NCI-H82 treated with DMSO at 0.1 percent for 48 hours (cell line): ENCODE data around the gene ARF3.
"Not testable (repeated sequence)": the region's sequence is repeated elsewhere in the genome, so short reads cannot be mapped to it uniquely, and the experiment has no call there.

Experiments
- DNase-seq: peaks from one replicate; lab custom pipeline; 2025; ENCODE audit not compliant: unreplicated experiment; lab: John Stamatoyannopoulos, UW

Gene ARF3

DNA sequence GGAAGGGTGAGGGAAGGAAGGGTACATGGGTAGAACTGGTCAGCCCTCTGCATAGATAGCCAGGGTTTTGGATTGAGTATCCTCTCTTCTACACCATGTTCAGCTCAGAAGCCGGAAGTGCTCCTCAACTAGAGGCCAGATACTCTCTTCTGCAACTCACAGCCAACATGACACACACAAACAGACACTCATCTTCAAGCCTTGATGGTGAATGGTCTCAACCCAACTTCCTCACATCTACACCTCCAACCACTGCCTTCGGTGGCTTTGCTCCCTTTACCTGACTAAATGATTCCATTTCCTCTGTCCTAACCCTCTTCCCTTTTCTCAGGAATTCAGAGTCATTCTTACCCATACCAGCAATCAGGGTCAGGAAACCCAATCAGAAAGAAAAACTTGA is 24.4 kb downstream of the ARF3 start:
- DNase-seq: no peak

DNA sequence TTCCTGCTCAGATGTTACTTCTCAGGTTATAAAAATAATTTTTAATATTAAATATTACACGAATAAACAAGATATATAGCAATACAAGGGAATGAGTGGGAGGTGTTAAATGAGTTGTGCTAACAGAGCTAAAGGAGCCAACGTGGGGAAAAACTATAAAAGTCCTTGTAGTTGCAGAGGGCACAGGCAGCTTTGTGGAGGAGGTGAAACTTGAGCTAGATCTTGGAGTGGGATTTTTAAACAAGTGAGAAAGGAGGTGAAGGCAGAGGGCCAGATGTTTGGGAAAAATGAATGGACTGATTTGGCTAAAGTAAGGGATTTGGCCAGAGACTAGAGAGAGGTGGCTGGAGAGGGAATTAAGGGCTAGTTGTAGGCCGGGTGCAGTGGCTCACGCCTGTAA is 26.8 kb downstream of the ARF3 start:
- no peak for DNase-seq

DNA sequence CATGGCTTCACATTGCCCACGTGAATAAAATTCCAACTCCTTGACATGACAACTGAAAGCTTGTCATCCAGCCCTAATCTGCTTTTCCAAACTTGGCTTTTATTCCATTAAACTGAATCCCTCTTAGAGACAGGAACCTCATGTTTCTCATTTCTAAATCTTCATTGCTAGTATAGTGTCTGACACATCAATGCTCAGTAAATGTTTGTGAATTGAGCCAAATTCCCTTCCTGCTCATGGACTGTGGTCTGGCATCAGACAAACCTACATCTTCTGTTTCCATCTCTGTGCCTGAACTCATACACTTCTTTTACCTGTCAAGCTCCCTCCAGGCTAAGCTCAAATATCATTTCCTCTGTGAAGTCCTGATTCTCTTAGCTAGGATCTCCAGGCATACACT is 27.7 kb downstream of the ARF3 start:
- no peak for DNase-seq

DNA sequence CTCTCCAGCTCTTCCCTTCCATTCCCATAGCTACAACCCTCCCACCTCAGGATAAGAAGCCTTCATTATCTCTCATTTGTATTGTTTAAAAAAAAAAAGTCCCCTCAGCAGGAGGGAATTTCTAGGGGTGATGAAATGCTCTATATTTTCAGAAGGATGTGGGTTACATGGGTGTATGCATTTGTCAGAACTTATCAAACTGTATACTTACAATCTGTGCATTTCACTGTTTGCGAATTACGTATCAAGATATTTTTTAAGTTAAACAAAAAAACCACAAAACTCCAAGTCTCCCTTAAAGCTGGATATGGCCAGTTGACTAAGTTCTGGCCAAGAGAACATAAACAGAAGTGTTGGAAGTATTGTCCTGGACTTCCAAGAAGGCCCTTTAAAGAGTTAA is 30.0 kb downstream of the ARF3 start:
- no peak for DNase-seq

DNA sequence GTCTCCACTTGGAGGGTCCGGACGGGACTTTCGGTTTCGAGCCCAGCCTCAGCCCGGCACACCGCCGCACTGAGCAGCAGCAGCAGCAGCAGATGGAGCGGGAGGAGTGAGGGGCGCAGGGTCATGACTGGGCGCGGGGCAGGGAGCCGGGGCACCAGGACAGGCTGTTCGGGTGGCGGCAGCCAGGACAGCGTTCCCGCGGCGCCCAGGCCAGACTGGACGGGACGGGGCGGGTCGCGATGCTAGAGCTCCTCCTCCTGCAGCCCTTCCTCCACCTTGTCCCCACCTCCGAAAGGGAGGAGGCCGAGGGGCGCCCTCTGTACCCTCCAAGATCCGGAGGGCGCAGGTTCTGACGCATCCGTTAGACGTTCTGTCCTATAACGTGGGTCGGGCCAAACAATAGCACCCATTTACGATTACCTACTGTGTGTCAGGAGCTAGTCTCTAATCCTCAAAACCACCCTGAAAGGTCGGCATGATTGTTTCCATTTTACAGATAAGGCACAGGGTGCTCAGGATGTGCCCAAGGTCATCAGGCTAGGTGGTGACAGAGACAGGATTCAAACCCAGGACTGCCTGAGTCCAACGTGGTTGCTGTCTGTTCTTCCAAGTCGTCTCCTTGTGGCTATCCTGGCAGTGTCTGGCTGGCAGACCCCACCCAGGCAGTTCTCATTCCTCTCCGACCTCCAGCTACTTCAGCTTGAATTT is 31.8 kb downstream of the ARF3 start, which contains the start of gene FKBP11:
TSS of gene FKBP11 (minus strand) at position 189 of the 708 bp plus-strand sequence. CDS start at position 125, 64 bp downstream.
- DNase-seq: peak; percentile 6

DNA sequence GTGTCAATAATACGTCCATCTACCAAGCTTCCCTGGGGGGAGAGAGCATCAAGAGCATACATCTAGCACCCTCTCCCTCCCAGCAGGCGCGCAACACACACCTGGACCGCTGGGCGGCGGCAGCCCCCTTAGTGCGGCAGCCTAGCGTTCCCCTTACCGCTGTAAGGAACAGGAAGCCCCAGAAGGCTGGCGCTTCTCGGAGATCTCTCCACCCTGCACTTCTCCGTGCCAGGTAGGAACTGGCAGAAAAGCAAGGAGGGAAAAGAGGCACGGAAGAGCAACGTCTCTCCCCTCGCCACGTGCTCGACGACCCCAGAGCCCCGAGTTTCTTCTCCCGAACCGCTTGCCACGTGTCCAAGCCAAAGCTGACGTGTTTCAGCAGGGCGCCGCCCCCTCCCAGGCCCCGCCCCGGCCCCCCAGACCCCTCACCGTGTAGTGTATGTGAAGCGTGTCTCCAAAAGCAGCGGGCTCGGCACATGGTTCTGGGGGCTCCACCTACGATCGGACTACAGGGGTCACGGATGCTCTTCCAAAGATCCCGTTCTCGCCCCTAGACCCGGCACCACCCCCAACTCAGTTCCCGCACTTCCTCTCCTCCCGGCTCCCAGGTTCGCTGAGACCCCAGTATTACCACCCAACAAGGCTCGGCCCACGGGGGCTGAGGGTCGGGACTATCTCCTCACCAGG is 32.5 kb downstream of the ARF3 start:
- peak; percentile 13 for DNase-seq

DNA sequence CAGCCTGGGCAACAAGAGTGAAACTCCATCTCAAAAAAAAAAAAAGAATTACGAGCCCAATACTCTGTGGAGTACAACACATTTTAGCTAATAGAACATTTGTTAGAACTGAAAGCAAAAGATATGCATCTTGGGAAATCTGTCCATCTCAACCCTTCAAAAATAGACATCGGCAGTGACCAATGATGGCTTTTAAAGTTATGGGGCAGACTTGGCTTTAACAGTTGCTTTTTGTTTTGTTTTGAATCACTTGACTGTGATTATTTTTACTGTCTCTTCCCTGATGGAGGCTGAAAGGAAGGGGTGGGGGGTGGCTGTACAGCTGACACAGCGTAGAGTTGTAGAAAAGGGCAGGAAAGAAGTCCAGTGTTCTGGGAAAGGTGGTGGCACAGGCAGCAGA is 34.2 kb downstream of the ARF3 start:
- no peak for DNase-seq

DNA sequence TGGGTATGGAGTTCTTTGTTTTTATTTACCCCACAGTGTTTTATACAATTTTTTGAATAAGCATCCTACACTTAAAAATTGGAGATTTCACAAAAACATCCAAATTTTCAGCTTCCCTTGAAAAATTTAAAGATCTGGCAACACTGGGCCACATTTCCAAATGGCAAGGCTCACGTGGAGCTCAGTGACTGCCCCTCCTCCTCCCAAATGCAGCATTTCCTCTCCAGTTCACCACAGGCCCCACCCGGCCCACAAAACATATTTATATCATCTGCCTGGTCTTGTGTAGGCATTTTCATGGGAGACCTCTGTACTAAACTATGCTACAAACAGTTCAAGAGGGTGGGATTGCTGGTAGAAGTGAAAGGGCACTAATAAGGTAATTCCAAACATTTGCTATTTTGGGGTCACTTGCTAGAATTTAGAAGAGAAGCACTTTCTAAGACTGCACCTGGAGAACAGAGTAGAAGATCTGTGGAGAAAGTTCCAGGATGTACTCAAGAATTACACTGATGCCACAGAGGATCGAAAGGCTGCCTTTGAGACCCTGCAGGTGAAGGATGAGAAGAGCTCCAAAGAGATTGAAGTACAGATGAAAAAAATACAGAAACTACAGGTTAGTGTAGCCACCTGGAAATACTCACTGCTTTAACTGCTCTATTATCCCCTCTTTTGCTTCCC is 39.3 kb downstream of the ARF3 start:
- DNase-seq: no peak

DNA sequence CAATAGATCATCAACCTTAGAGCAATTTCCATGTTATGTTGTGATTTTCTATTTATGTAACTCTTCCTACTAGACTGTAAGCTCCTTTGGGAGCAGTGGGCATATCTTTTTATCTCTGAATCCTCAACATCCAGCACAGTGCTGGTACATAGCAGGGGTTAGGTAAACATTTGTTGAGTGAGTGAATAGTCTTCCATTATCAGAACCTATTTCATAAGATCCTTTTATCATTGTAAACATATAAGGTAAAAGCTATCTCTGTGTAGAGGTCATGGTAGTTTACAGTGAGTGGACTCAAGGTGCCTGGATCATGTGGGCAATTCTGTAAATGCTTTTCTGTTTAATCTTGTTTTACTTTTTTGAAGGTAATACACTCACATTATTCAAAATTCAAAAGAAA is 47.1 kb downstream of the ARF3 start:
- no peak for DNase-seq

DNA sequence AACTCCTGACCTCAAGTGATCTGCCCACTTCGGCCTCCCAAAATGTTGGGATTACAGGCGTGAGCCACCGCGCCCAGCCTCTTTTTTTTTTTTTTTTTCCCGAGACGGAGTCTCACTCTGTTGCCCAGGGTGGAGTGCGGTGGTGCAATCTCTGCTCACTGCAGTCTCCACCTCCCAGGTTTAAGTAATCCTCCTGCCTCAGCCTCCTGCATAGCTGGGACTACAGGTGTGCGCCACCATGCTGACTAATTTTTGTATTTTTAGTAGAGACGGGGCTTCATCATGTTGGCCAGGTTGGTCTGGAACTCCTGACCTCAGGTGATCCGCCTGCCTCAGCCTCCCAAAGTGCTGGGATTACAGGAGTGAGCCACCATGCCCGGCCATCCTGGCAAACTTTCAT is 47.6 kb downstream of the ARF3 start:
- not testable (repeated sequence) for DNase-seq

DNA sequence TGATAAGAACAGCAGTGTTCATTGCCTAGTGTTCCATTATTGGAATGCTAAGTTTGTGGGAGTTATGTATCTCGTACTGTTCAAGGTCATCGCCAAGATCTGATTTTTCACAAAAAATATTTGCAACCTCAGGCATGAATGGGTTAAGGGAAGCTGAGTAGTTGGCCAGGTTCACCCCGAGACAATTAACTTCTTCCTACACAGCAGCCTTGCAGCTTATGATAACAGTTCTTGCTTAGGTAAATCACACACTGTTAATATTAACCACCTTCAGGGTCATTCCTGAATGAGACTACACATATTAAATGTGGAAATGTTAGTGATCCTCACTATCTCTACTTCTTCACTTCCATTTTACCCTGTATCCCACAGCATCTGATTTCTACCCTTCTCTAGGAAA is 50.0 kb downstream of the ARF3 start:
- no peak for DNase-seq

DNA sequence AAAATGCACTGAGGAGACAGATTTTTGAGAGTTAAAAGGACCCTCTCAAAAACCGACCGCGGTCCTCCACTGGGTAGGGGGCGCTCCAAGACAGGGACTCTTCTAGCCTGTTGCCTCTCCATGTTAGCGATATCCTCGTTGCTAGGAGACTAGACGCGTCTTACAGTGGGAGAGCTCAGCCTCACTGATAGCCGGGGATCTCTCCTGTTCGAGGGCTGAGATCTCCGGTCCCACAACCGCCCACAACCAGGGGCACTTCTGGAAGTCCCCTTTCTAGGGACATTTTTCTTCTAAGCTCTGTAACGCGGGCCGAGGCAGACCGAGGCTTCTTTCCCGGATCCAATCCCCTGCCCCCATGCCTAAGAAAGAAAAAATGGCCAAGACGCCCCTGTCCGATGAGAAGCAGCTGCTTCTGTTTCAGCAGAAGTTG is 53.3 kb downstream of the ARF3 start:
- DNase-seq: peak; percentile 75

DNA sequence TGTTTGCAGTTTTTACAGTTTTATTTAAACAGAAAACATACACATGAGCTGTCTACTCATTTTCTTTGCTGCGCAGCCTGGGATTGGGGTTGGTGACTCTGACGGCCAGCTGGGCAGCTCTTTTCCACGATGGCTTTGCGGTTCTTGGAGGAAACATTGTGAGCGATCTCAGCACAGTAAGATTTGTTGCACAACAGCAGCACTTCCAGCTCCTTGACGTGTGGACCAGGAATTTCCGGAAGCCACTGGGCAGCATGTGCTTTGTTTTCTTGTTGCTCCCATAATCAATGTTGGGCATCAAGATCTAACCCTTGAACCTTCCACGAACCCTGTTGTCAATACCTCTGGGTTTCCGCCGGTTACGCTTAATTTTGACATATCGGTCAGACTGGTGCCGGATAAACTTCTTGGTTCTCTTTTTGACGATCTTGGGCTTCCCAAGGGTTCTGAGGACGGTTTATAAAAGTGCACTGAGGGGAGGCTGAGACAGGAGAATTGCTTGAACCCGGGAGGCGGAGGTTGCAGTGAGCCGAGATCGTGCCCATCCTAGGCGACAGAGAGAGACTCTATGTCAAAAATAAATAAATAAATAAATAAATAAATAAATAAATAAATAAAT is 53.8 kb downstream of the ARF3 start:
- no peak for DNase-seq

DNA sequence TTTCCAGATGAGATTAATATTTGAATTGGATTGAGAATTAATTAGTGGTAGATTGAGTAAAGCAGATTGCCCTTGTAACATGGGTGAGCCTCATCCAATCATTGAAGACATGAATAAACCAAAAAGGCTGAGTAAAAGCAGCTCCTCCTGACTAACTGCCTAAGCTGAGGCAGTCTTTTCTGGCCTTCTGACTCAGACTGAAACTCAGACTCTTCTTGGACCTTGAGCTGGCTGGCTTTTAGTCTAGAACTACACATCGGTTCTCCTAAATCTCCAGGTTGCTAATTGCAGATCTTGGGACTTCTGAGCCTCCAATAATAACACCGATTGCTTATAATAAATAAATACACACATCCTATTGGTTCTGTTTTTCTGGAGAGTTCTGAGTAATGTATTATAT is 56.0 kb downstream of the ARF3 start:
- no peak for DNase-seq

DNA sequence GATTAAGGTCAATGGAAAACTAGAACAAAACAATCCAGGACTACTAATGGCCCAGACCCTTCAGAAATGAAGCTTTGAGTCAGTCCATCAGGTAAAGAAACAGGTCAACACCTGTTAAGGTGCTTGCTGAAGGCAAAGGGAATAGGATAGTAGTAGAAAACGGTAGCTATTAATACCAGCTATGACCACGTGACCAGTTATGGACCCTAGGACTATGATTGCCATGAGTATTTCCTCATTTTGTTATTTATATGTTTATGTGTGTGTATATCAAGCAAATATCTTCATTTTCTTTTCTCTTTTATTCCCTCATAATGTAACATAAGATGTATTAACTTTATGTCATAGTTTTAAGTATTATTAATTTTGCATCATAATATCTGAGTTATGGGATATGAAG is 57.6 kb downstream of the ARF3 start:
- DNase-seq: no peak

DNA sequence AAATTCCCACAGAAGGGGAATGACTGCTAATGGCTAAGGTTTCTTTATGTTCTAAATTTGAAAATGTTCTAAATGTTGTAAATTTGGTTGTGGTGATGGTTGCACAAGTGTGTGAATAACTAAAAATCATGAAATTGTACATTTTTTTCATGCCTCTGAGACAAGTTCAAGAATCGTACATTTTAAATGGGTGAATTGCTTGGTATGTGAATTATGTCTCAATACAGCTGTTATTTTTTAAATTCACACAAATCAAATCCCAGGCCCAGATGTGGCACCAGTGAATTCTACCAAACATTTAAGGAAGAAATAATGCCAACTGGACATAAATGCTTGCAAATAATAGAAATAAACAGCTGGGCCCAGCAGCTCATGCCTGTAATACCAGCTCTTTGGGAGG is 63.0 kb downstream of the ARF3 start:
- no peak for DNase-seq

DNA sequence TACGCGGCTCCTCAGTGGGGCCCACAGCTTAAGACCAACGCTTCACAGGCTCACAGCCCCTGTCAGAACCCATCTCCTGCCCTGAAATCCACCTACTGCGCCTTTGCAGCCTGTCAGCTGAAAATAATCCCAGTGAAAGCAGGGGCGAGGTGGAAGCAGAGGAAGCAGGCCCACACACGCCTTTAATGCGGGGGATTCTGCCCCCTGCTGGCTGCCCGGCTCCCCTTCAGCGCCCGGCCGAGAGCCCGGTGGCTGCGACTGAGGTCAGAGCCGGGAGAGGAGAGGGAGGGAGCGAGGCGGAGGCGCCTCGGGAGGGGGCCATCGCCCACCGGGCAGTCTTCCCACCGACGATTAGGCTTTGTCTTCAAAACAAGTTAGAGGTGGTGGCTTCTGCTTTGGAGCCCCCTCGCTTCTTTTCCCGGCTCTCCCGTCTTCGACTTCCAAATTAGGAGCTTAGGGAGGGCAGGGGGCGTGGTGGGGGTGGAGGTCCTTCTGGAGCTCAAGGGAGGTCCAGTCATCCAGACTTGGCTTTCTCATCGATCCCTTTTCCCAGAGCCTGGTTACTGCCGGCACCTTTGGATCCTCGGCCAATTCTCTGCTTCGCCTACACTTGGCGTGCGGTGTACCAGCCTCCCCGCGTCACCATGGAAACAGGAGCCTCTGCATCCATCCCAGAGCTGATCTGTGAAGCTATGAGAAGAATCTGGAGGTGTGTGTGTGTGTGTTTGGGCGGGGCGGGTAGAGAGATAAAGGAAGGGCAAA is 66.4 kb downstream of the ARF3 start:
- DNase-seq: peak; percentile 76

DNA sequence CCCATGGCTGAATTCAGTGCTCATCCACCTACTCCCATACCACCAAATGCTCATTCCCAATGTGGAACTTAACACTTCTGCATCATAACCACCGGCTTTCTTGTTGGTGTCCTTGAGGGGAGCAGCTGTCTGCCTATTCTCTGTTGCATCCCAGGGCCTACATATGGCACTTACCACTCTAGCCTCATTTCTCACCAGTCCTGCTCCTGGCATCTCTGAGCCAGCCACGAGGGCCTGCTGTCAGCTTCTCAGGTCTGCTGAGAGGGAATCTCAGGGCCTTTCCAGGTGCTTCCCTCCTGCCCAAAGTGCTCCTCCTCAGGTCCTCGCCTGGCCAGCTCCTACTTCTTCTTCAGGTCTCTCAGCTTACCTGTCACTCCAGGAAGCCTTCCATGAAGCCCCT is 67.6 kb downstream of the ARF3 start:
- DNase-seq: no peak
